ENCODE results near the gene TMEM97.

Gene TMEM97

DNA sequence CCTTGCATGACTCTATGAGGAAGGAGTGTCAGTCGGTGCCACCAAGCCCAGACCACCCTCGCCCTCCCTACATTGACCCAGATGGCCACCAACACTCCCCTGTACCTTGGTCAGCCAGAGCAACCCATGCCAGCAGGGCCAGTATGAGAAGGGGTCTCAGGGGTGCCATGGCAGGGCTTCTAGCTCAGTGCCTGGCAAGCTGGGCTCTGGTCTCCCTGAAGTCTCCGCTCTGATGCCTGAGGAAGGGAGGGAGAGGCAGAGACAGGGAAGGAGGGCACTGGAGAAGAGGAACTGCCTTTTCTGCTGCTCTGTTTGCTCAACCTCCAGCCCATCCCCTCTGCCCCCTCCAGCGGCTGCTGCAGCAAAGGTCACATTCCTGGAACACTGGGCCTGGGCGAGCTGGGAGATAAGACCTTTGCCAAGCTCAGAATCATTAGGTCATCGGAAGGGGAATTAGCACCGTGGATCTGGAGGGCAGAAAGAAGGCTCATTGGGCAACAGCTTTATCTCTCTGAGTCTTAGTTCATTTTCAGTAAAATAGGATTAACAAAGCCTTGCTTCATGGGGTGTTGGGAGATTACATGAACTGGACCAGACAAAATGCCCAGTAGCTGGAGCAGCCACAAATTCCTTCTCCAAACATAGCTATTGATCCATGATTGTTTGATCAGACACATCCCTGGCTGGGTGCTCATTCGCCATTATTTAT lies 51.2 kb downstream of the TMEM97 start, which contains the start of gene VTN:
VTN (minus strand) TSS at position 273 of the 709 bp plus-strand sequence; CDS start at position 169, 104 bp downstream.
- Mint-ChIP-seq H3K4me3 (peak within 1 kb of the TSS; percentile 76), H3K9me3 (no peaks in the 10 kb centered on the region), H3K27ac (peak within 1 kb of the TSS; percentile 28), H3K36me3 (ENCODE audit: low read depth) (peaks cover 32% of the 10 kb centered on the region), H3K4me1 (ENCODE audit: low read depth) (peaks cover 35% of the 10 kb centered on the region), H3K27me3 (peaks cover 31% of the 10 kb centered on the region)
- intact Hi-C loops (cut with micrococcal nuclease): no loop called here

- peaks cover 35% of the 10 kb centered on the region for H3K4me1 Mint-ChIP-seq (ENCODE audit: low read depth)
- peaks cover 33% of the 10 kb centered on the region for H3K27me3 Mint-ChIP-seq
- H3K27ac Mint-ChIP-seq: peak overlapping the region; percentile 28
- no peak overlapping the region for H3K4me3 Mint-ChIP-seq
- H3K9me3 Mint-ChIP-seq: no peaks in the 10 kb centered on the region
- intact Hi-C loops (cut with micrococcal nuclease): no loop called here
- peaks cover 26% of the 10 kb centered on the region for H3K36me3 Mint-ChIP-seq (ENCODE audit: low read depth)
Observed at GRCh38 chr17:28370744-28371103, 51.7 kb downstream of the TMEM97 start.

GRCh38 chr17:28371245-28372202 lies 52.5 kb downstream of the TMEM97 start, which contains the start of gene SARM1:
TSS of gene SARM1 (plus strand) at chr17:28371694. CDS start at chr17:28372033, 339 bp downstream.
- Mint-ChIP-seq H3K4me3 (peak within 1 kb of the TSS; percentile 76), H3K4me1 (ENCODE audit: low read depth) (peaks cover 35% of the 10 kb centered on the region), H3K36me3 (ENCODE audit: low read depth) (peaks cover 18% of the 10 kb centered on the region), H3K27ac (peak within 1 kb of the TSS; percentile 28), H3K27me3 (peaks cover 33% of the 10 kb centered on the region), H3K9me3 (no peaks in the 10 kb centered on the region)
- intact Hi-C loops (cut with micrococcal nuclease): no loop called here

- peak overlapping the region; percentile 76 for H3K4me3 Mint-ChIP-seq
- intact Hi-C loops (cut with micrococcal nuclease): no loop called here
- peaks cover 35% of the 10 kb centered on the region for H3K27me3 Mint-ChIP-seq
Observed at GRCh38 chr17:28372203-28372944, 53.4 kb downstream of the TMEM97 start.

GRCh38 chr17:28372945-28373274 lies 53.9 kb downstream of the TMEM97 start:
- Mint-ChIP-seq H3K27ac (no peak overlapping the region), H3K4me3 (peak overlapping the region; percentile 28), H3K27me3 (peaks cover 35% of the 10 kb centered on the region), H3K9me3 (no peaks in the 10 kb centered on the region), H3K4me1 (ENCODE audit: low read depth) (peaks cover 35% of the 10 kb centered on the region), H3K36me3 (ENCODE audit: low read depth) (peaks cover 6% of the 10 kb centered on the region)
- intact Hi-C loops (cut with micrococcal nuclease): no loop called here

More at GRCh38 chr17:28372203-28372944, 53.4 kb downstream of the TMEM97 start:
- H3K36me3 Mint-ChIP-seq (ENCODE audit: low read depth): peaks cover 10% of the 10 kb centered on the region
- peaks cover 35% of the 10 kb centered on the region for H3K4me1 Mint-ChIP-seq (ENCODE audit: low read depth)
- no peaks in the 10 kb centered on the region for H3K9me3 Mint-ChIP-seq
- no peak overlapping the region for H3K27ac Mint-ChIP-seq
